HG03280 (cell line): ENCODE data around the gene DHX57.

Source experiments
- ATAC-seq: cut with Tn5 transposase; IDR thresholded peaks from one replicate; pipeline ENCODE4 v1.9.1; 2021; ENCODE audit warnings: mild to moderate bottlenecking, moderate library complexity; ENCODE audit not compliant: unreplicated experiment

DHX57 gene, protein sequence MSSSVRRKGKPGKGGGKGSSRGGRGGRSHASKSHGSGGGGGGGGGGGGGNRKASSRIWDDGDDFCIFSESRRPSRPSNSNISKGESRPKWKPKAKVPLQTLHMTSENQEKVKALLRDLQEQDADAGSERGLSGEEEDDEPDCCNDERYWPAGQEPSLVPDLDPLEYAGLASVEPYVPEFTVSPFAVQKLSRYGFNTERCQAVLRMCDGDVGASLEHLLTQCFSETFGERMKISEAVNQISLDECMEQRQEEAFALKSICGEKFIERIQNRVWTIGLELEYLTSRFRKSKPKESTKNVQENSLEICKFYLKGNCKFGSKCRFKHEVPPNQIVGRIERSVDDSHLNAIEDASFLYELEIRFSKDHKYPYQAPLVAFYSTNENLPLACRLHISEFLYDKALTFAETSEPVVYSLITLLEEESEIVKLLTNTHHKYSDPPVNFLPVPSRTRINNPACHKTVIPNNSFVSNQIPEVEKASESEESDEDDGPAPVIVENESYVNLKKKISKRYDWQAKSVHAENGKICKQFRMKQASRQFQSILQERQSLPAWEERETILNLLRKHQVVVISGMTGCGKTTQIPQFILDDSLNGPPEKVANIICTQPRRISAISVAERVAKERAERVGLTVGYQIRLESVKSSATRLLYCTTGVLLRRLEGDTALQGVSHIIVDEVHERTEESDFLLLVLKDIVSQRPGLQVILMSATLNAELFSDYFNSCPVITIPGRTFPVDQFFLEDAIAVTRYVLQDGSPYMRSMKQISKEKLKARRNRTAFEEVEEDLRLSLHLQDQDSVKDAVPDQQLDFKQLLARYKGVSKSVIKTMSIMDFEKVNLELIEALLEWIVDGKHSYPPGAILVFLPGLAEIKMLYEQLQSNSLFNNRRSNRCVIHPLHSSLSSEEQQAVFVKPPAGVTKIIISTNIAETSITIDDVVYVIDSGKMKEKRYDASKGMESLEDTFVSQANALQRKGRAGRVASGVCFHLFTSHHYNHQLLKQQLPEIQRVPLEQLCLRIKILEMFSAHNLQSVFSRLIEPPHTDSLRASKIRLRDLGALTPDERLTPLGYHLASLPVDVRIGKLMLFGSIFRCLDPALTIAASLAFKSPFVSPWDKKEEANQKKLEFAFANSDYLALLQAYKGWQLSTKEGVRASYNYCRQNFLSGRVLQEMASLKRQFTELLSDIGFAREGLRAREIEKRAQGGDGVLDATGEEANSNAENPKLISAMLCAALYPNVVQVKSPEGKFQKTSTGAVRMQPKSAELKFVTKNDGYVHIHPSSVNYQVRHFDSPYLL (N-terminal part only)

DNA sequence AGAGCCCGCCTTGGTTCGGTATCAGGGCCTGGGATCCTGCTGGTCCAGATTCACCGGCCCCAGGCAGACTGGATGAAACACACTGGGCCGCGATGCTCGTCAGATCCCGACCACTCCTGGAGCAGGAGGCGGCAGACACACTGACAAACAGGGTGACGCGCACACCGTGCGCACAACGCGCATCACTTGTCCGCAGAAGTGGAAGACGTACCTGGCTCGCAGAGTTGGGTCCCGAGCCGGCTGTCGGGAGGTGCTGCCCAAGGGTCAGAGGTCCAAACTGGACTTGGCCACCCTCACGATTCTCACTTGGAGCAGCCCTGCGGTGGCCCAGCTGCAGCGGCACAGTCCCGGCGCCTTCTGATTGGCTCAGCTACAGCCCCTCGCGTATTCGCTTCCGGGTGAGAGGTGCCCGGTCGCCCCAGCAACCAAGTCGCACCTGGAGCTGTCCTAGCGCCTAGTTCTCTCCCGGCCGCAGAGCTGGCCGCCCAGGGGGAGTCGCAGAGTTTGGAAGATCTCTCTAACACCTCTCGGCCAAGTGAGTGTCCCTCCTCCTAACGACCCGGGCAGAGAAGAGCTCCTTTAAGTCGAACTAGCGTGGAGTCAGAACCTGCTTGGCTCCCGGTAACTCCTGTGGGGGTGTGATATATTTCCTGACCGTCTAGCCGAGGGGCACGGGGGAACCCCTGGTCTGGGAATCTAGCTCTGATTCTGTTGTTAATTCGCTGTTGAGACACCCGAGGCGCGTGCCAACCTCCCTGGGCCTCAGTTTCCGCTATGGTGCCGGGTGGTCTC is at the start of gene DHX57, which contains the start of gene MORN2:
Gene DHX57, minus strand, starts transcription at position 359 of the 792 bp plus-strand sequence. CDS start 7,529 bp downstream, outside the sequence.
Gene MORN2, plus strand, starts transcription at position 401 of the 792 bp plus-strand sequence.
- peak; percentile 100 for ATAC-seq

DNA sequence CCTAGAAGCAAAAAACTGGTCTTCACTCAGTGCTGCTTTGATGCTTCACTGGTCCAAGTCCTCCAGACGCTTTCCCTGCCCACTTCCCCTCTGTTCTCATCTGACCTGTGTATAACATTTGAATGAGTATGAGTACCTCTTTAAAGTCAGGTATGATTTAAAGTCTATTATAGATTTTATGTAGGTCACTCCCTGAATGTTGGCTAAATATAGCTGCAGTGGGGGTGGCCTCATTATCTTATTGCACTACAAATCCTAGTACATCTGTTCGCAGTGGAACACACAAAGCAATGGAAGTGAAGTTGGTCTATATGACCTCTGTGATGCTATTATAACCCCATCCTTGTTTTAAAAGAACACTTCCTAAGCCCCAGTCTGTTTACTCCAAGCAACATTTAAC is 47.2 kb upstream of the DHX57 start:
- no peak for ATAC-seq

DNA sequence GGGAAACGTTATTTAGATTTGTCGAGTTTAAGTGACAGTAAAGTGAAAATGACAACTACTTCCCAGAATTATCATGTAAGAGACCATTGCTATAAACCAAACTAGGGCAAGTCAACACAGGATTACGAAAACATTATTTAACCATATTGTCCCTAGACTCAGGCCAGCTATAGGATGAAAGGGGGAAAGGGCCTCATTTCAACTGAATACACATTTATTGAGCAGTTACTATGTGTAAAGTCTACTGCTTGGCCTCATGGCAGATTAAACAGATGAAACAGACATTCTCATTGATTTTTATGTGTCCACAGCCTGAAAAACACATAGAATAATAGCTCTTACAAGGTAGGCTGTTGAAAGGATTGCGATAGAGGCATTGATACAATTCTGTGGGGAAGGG is 46.7 kb upstream of the DHX57 start:
- no peak for ATAC-seq

DNA sequence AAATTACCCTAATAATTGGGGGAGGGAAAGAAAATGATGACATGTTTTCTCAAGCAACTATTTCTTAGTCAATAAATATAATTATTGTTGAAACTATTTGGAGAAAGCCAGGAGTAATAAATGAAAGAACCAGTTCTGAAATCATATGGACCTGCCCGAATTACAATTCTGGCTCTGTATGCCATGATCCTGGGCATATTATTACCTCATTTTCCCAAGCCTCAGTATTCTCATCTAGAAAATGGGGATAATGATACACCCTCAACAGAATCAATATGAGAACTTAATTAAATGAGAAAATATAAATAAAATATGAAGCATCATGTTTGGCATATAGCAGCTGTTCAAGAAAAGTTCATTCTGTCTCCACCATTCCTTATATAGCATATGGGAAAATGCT is 36.9 kb upstream of the DHX57 start:
- no peak for ATAC-seq

DNA sequence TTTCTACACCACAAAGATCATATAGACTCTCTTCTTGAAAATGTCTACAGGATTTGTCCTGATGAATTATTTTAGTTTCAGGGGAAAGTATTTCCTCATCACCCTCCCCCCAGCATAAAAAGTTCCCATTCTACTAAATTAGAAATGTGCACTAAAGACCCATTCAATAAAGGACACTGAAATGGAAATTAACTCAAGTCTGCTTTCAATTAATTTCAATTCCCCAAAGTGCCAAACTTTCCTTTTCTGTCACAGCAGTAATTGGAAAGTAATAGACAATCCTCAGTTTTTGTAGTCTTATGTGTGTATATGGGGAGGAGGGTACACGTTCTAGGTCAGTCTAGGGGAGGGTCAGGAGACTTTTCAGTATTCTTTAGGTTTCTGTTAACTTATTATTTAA is 35.5 kb upstream of the DHX57 start:
- ATAC-seq, result no peak

DNA sequence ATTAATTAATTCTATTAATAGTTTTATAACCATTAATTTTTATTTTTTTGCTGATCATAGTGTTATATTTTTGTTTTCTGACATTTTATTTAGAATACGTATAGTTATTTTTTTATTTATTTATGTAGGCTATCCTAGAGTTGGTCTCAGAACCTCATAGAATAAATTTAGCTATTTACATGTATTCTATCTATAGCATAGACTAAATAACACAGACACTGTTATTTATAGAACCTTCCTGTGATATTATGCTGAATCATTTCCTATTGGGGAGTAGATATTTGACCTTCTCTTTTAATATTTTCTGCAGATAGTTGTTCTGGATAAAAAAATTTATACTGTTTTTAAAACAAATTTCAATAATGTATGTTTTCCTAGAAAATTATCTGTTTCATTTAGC is 34.1 kb upstream of the DHX57 start:
- no peak for ATAC-seq

DNA sequence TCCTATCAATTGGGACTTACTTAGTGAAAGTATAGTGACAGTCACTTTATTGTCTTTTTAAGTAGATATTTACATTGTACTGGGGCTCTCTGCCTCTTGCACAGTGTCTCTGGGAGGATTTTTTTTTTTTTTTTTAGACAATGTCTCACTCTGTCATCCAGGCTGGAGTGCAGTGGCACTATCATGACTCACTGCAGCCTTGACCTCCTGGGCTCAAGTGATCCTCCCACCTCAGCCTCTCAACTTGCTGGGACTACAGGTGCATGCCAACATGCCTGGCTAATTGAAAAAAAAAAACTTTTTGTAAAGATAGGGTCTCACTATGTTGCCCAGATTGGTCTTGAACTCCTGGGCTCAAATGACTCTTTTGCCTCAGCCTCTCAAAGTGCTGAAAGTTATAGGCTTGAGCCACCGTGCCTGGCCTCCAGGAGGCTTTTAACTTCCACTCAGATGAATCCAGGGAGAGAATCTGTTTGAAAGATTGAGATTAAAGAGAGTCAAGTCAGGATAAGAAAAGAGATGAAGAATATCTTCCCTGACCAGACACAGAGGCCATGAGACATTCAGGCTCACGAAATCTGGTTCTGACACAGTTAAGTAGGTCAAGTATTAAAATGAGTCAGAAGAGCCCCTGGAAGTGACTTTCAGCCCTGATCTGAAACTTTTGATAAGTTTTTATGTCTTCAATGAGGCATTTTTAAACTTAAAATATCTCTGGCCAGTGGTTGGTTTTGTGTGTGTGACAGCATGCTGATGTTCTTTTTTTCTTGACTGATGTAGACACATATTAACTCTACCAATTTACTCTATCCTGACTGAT is 32.2 kb upstream of the DHX57 start:
- peak; percentile 95 for ATAC-seq

DNA sequence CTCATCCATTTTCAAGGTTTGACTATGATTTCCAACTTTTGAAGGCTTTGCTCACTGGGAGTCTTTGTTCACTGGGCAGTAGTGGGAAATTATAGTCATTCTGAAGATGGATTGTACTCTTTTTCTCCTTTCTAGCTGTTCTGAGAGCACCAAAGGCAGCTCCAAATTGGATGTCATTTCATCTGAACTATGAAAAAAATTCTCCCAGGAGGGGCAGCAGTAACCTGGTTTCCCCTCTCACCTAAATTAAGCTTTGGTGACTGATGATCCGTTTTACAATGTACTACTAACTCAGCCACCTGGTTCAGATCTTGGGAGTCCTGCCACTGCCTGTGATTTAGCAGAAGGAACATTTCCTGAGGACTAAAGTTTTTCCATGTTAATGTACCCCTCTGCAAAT is 31.5 kb upstream of the DHX57 start:
- ATAC-seq, result no peak

DNA sequence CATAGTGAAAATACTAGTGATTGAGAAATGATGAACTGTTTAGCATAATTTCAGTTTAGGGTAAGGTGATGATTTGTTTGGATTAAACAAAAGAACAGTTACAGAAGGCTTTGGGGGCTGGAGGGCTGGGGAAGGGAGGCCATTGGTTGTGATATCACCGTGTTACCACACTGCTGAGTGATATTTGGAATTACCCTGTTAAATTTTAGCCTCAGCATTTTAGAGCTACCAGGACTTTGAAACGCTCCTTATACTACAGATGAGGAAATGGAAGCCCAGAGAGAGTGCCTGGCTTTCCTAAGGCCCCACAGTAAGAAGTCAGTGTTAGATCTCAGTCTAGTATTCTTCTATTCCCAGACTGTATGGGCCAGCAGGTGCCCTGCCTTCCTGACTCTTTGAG is 29.5 kb upstream of the DHX57 start:
- no peak for ATAC-seq

DNA sequence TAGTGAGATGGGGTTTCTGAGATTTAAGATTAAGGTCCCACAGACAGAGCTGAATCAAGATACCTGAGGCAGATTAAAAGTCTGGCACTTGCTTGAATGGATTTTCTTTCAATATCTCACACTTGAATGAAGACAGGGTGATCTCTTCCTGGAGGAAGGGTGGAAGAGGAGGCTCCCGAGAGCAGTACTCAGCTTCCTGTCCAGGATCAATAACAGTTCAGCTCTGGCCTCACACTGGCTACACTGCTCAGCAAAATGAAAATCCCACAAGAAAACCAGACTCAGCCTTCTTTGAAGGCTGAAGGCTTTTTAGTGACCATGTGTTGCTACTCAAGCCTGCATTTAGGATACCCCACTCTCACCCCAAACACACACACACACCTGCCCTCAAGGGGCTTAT is 25.0 kb upstream of the DHX57 start:
- no peak for ATAC-seq

DNA sequence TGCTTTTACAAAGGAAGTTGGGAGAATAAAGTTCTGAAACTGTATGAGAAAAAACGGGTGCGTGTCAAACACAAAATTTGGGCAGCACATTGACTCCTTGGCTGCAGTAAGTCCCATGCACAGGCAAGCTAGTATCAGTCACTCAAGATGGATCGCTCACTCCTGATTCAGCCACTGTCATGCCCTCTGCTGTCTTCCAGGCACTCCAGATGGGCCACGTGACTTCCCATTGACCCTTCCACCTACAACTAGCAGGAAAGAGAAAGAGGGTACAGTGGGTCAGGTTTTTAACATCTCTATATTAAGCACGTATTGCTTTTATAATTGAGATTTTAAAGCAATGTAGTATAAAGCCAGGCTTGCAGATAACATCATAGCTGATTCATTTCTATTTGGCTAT is 22.5 kb upstream of the DHX57 start:
- ATAC-seq, result no peak

DNA sequence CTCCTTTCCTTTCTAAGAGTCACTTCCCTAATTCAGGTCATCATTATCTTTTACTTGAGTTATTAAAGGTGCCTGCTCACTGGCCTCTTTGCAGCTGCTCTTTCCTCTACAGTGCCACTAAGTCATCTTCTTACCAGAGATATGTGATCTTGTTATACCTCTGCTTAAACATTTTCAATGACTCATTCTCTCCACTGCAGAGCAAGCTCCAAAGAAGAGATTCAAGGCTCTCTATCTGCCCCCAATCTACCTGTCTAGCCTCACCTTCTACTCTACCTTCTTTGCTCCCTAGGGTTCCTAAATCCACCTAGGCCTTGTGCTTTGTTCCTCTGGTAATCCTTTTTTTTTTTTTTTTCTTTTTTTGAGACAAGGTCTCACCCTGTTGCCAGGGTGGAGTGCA is 17.1 kb upstream of the DHX57 start:
- no peak for ATAC-seq

DNA sequence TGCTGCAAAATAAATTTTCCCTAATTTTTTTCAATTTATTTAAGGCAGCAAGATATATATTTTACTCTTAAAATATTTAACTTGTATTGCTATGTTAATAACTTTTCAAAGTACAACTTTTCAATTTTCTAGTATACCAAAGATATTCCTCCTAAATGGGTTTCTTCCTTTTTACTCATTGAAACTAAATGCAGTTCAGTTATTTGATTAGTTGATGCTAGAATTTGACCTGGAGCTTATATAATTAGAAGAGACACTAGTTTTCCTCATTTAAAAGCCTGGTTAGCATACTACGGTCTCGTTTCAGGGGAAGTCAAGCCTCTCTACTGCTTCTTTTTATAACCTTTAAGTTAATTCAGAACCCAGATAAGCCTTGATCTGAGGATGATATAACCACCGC is 13.8 kb upstream of the DHX57 start, which contains the start of gene ARHGEF33:
Gene ARHGEF33, plus strand, starts transcription at position 301 of the 400 bp plus-strand sequence. CDS start 29,573 bp downstream, outside the sequence.
- no peak for ATAC-seq

DNA sequence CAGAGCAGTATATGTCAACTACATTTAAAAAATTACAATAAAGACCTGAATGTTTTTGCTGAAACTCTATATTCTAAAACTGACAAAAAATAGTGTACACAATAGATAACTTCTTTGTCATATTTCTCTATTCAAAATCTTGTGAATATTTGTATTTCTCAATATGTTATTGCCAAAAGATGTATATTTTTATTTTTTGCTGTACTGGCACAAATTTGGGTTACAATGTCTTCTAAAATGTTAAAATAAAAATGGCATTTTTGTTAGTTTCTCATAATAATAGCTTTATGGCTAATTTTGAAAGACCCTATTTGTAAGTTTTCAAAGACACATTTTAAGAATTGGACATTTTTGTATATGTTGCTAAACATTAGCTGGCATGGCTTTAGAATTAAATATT is 13.3 kb upstream of the DHX57 start:
- no peak for ATAC-seq

DNA sequence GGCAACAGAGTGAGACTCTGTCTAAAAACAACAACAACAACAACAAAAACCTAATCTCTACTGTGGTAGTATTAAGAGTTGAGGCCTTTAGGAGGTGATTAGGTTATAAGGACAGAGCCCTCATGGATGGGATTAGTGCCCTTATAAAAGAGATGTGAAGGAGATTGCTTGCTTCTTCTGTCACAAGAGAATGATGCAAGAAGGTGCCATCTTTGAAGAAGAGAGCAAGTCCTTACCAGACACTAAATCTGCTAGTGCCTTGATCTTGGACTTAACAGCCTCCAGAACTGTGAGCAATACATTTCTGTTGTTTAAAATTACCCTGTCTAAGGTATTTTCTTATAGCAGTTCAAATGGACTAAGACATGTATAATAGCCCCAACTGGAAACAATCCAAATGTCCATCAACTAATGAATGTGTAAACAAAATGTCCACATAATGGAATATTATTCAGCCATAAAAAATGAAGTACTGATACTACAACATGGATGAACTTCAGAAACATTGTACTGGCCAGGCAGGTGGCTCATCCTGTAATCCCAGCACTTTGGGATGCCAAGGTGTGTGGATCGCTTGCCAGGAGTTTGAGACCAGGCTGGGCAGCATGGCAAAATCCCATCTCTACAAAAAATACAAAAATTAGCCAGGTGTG is 12.3 kb upstream of the DHX57 start:
- ATAC-seq, result no peak

DNA sequence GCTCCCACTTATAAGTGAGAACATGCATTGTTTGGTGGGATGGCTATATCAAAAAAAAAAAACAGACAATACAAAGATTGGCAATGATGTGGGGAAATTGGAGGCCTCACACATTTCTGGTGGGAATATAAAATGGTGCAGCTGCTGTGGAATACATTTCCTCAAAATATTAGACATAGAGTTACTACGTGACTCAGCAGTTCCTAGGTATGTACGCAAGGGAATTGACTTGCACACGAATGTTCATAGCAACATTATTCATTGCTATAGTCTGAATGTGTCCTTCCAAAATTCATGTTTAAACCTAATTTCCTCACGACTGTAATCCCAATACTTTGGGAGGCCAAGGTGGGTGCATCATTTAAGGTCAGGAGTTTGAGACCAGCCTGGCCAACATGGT is 11.6 kb upstream of the DHX57 start:
- ATAC-seq, result no peak

DNA sequence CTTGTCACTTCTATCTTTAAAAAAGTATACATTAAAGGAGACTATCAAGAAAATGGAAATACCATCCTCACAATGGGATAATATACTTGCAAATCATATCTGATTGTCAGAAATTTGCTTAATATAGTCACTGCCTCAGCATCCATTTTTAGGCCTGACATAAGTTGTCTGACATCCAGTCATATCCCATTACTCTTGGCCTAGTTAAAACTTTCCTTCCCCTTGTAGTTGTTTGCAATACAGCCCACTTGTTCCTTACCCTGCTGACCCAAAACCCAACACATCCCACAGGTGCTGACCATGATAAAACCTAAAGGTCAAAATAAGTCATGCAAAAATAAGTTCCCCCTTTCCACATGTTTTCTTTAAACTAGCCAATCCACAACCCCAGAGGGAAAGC is 10.3 kb upstream of the DHX57 start:
- no peak for ATAC-seq

DNA sequence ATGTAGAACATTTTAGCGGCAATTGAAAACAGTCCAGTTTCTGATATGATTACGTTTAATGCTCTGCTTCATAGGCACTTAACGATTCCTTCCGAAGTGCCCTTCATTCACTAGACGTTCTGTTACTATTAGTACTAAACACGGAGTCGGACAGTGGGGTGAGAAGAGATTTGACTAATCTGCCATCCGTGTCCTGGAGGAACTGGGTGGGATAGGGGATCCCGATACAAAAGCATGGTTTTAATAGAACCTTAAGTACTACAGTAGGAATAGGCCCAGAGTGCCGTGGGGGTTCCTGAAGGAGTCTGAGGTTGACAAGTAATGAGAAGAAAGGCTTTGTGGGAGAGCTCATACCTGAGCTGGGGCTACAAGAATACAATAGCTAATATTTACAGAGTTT is 673 bp upstream of the DHX57 start:
- ATAC-seq, result no peak

DNA sequence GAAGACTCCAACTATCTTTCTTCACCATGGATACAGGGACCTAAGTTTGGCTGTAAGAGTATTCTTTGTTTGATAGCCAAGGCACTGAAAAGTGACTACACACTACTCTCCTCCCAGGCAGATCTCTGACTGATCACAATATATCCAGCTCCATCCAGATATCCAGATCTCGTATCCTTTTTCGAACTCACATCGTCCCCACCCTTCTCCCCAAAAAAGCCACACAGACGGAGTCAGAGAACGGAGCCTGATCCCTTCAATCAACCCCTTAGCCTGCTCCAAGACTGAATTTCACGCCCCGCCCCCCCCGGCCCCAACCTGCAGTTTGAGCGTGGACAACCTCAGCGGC is 533 bp downstream of the DHX57 start:
- no peak for ATAC-seq
